GM18517 (cell line): ENCODE results near the gene DST.

Experiments
- ATAC-seq: cut with Tn5 transposase; IDR thresholded peaks from one replicate; pipeline ENCODE4 v1.9.1; 2021; ENCODE audit warnings: mild to moderate bottlenecking, moderate library complexity; ENCODE audit not compliant: unreplicated experiment

DST gene

GRCh38 chr6:56448046-56448445 is 194.6 kb downstream of the DST start:
- no peak for ATAC-seq

GRCh38 chr6:56445818-56446217 is 196.9 kb downstream of the DST start:
- no peak for ATAC-seq

- ATAC-seq: no peak
These were observed 197.8 kb downstream of the DST start for GRCh38 chr6:56444855-56445254.

GRCh38 chr6:56440551-56440981 is 202.1 kb downstream of the DST start:
- ATAC-seq: no peak

- ATAC-seq: no peak
These were observed 205.4 kb downstream of the DST start for GRCh38 chr6:56437171-56437900.

- no peak for ATAC-seq
These were observed 206.9 kb downstream of the DST start for GRCh38 chr6:56435754-56436153.

- no peak for ATAC-seq
These were observed 207.4 kb downstream of the DST start for GRCh38 chr6:56435326-56435725.

- ATAC-seq: no peak
These were observed 208.1 kb downstream of the DST start for GRCh38 chr6:56434606-56435005.

- ATAC-seq: no peak
These were observed 209.6 kb downstream of the DST start for GRCh38 chr6:56433119-56433518.

GRCh38 chr6:56432194-56432593 is 210.5 kb downstream of the DST start:
- no peak for ATAC-seq

GRCh38 chr6:56430629-56431600 is 211.8 kb downstream of the DST start:
- no peak for ATAC-seq

GRCh38 chr6:56424542-56425083 is 218.1 kb downstream of the DST start:
- ATAC-seq: no peak

GRCh38 chr6:56424064-56424463 is 218.6 kb downstream of the DST start:
- no peak for ATAC-seq

GRCh38 chr6:56420296-56420695 is 222.4 kb downstream of the DST start:
- no peak for ATAC-seq

GRCh38 chr6:56419191-56419590 is 223.5 kb downstream of the DST start:
- ATAC-seq: no peak

- no peak for ATAC-seq
These were observed 224.9 kb downstream of the DST start for GRCh38 chr6:56417823-56418222.

GRCh38 chr6:56416247-56416646 is 226.4 kb downstream of the DST start:
- ATAC-seq: no peak

- ATAC-seq: no peak
These were observed 233.7 kb downstream of the DST start for GRCh38 chr6:56408976-56409375.
